ENCODE measurements around the gene SUGCT.

Gene SUGCT

DNA sequence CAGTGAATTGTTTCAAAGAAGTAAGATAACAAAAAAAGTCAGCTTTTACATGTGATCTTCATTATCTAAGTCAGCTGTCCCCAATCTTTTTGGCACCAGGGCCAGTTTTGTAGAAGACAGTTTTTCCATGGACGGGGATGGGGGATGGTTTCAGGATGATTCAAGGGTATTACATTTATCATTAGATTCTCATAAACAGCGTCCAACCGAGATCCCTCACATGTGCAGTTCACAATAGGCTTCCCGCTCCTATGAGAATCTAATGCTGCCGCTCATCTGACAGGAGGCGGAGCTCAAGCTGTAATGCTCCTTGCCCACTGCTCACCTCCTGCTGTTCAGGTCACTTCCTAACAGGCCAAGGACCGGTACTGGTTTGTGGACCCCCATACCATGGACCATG is 607.5 kb downstream of the SUGCT start:
- no peak overlapping the region for H3K27ac ChIP-seq

DNA sequence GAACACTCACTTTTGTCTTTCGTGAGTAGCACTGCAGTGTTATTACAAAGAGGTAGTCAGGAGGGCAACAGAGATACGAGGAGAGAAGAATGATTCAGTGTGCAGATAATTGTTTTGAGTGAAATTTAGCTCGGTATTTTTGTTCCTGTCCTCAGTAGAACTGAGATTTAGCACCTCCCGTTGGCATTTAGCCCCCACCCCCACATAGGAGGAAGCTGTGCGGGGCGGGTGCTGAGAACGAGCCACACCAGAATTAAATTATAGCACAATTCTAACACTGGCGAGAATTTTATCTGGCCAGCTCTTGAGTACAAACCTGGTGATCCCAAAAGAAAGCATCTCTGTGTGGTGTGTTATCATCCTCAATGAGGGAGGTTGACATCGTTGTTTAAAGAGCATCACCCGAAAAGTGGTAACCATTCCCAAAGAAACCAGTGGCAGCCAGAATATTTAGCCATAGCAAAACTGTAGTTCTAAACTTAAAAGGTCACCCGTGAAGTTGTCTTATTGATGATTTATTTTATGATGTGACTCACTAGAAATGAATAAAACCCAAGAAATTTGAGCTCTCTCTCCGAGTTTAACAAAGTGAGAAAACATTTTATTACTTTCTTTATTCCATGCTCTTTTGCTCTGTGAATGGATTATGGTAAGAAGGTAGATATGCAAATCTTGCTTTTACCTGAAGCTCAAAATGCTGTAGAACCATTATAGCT is 612.2 kb downstream of the SUGCT start:
- no peak overlapping the region for H3K27ac ChIP-seq
- TF ChIP-seq, protein P1, sequence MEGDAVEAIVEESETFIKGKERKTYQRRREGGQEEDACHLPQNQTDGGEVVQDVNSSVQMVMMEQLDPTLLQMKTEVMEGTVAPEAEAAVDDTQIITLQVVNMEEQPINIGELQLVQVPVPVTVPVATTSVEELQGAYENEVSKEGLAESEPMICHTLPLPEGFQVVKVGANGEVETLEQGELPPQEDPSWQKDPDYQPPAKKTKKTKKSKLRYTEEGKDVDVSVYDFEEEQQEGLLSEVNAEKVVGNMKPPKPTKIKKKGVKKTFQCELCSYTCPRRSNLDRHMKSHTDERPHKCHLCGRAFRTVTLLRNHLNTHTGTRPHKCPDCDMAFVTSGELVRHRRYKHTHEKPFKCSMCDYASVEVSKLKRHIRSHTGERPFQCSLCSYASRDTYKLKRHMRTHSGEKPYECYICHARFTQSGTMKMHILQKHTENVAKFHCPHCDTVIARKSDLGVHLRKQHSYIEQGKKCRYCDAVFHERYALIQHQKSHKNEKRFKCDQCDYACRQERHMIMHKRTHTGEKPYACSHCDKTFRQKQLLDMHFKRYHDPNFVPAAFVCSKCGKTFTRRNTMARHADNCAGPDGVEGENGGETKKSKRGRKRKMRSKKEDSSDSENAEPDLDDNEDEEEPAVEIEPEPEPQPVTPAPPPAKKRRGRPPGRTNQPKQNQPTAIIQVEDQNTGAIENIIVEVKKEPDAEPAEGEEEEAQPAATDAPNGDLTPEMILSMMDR (conservative IDR thresholded peaks at IDR 0.05): no peak

More for the DNA sequence above, 607.5 kb downstream of the SUGCT start:
- TF ChIP-seq, protein P1 (conservative IDR thresholded peaks at IDR 0.05): no peak

GRCh38 chr7:40747856-40748255 is 613.1 kb downstream of the SUGCT start:
- H3K27ac ChIP-seq: no peak overlapping the region
- TF ChIP-seq, protein P1 (conservative IDR thresholded peaks at IDR 0.05): no peak

DNA sequence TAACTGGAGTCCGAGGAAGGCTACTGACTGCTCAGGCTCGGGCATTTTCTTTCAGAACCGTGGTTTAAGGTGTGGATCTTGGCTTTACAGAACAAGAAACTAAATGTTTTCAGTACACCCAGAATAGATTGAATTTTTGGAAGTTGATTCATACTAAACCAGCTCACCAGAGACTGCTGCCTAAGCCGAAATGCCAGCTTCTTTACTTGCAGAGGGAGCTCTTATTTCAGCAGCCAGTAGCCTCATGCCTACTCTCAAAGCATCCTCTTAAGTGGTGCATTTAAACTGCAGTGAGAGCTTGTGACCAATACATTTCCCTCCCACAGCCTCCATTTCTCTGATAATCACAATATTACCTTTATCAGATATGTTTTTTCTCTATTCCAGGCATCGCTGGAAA is 615.1 kb downstream of the SUGCT start:
- no peak overlapping the region for H3K27ac ChIP-seq
- TF ChIP-seq, protein P1 (conservative IDR thresholded peaks at IDR 0.05): no peak

DNA sequence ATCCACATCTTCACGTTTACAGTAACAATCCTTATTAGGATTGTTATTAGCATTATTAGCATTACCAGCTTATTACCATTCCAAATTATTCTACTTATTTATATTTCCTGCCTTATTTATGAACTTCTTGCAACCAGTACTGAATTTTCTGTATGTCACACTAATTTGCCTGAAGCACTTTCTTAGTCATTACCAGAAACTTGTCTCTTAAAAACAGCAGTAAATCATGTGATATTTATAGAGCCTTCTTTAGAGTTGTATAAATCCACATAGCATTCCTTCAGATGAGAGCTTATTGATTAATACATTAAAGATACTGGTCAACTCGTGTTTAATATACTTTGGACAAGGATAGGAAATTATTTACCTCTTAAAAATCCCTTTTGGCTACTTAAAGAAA is 618.6 kb downstream of the SUGCT start:
- TF ChIP-seq, protein P1 (conservative IDR thresholded peaks at IDR 0.05): no peak
- no peak overlapping the region for H3K27ac ChIP-seq

DNA sequence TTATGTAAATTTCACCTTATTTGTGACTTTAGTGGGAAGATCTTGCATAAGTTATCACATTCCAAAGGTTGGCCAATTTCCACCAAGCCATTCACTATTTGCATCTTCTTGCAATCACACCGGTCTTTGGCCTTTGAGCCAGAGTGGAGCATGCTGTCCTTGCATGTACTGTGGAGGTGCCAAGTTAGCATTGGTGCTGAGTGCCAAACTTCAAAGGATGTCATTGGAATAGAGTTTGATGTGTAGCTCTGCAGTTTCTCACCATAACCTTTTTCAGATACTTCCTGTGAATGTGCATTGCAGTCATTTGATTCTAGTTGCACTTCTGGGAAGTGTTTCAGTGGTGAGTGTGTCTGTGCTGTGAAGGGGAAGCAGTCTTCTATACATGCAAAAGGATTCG is 620.6 kb downstream of the SUGCT start:
- TF ChIP-seq, protein P1 (conservative IDR thresholded peaks at IDR 0.05): no peak
- no peak overlapping the region for H3K27ac ChIP-seq

DNA sequence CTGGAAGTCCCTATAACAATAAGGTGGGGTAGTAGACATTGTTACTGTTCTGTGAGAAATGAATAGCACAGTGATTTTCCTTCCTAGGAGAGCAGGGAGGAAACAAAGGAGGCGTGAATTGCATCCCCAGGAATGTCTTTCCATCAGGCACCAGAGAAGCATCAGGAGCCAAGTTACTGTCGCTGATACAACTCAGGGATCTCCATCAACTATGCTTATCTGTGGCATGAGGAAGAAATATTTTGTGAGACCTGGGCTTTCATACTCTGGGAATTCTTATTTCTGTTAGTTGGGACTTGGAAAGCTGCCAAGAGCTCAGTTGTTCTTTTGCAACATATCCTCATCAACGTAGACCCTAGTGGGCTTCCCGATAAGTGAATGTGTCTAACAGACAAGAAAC is 622.3 kb downstream of the SUGCT start:
- no peak overlapping the region for H3K27ac ChIP-seq
- TF ChIP-seq, protein P1 (conservative IDR thresholded peaks at IDR 0.05): no peak
